Dedifferentiated amniotic fluid mesenchymal stem cell (primary cell): ENCODE measurements around the gene KRTAP27-1.
A peak's percentile ranks its signal among the peaks of the same experiment; 100 is the strongest.

Source experiments
- DNase-seq: peaks from one replicate; pipeline ENCODE4 v3.0.0-alpha.2; 2016; ENCODE audit errors: extremely low spot score

The KRTAP27-1 gene

GRCh38 chr21:30337276-30337744 is at the start of gene KRTAP27-1:
Gene KRTAP27-1 (minus strand): TSS chr21:30337694. CDS start chr21:30337668, 26 bp downstream.
- DNase-seq, result no peak

DNA sequence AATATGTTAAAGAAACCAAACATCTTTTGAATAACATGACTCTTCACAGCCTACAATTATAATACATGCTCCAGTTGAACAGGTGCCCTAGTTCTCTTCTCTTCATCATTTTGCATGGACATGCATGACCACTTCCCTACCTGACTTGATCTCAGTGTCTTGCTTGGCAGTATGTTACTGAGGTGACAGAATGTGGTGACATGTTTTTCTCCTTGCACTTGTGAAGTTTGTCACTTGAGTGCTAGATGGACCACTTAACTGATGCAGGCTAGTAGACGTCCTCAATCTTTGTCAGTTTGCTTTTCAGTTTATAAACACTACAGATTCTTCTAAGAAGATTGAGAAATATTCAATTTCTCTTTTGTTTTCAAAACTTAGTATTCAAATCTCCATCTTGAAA is 44.7 kb upstream of the KRTAP27-1 start:
- no peak for DNase-seq

DNA sequence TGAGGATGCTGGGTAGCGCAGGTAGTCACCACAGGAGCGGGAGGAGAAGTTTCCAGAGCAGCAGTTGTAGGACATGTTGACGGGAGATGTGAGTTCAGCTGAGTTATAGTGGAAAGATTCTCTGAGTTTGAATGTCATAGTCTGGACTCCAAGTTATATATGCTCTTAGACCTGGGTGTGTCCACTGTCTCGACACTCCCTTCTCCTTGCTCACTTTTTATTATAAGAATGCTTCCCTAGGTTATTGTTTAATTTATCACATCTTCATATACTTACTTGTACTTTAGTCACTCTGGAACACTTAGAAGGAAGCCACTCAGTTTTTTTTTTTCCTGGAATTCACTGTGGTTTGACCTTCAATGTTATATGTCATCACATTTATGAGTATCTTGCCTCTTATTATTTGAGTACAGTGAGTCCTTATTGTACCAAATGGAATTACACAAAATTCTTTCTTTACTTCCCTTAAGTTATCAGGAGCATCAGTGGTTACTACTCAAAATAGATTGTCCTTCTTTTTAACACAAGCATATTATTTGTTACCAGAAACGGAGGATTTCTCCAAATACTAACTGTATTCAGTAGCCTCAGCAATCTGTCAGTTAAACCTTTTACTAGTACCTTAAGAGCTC is 34.8 kb upstream of the KRTAP27-1 start, which contains the start of gene KRTAP13-2:
KRTAP13-2 (minus strand) TSS at position 133 of the 632 bp plus-strand sequence; CDS start at position 75, 58 bp downstream.
- DNase-seq, result no peak

GRCh38 chr21:30355906-30356305 is 18.4 kb upstream of the KRTAP27-1 start:
- no peak for DNase-seq

- DNase-seq, result no peak
Measured at GRCh38 chr21:30354308-30355005, 17.0 kb upstream of the KRTAP27-1 start.

DNA sequence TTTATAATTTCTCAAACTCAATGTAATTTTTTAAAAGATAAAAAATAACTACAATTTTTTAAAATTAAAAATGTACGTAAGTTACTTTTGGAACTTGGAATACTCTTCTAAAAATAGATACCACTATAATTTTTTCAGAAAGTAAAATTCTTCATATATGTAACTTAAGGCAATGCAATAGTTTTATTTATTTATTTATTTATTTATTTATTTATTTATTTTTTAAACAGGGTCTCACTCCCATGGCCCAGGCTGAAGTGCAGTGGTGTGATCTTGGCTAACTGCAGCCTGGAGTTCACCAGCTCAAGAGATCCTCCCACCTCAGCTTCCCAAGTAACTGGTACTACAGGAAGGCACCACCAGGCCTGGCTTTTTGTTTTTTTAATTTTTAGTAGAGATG is 14.0 kb upstream of the KRTAP27-1 start:
- no peak for DNase-seq

DNA sequence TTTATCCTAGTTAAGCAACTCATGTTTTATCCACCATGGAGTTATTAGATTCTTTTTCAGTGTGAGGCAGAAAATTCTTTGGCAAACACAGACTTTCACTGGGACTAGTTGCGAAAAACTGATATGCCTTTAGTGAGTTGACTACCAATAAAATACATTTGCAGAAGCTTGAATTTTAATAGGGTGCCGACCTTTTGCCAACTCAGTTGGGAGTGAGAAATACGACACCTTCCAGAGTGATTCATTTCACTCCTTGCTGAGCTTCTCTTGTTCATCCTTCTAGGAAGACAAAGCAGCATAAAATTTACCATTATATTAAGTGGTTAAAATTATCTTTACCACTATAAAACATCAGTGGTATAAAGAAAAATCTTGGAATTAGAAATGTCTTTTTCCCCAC is 12.1 kb upstream of the KRTAP27-1 start:
- no peak for DNase-seq

- DNase-seq, result no peak
Measured at GRCh38 chr21:30348506-30348905, 11.0 kb upstream of the KRTAP27-1 start, which contains the start of gene KRTAP23-1. Gene KRTAP23-1 (minus strand): TSS chr21:30348606. CDS start chr21:30348606, 0 bp downstream.

- DNase-seq, result no peak
Measured at GRCh38 chr21:30345014-30345413, 7.5 kb upstream of the KRTAP27-1 start.

- peak; percentile 23 for DNase-seq
Measured at GRCh38 chr21:30340714-30341573, 3.5 kb upstream of the KRTAP27-1 start.

DNA sequence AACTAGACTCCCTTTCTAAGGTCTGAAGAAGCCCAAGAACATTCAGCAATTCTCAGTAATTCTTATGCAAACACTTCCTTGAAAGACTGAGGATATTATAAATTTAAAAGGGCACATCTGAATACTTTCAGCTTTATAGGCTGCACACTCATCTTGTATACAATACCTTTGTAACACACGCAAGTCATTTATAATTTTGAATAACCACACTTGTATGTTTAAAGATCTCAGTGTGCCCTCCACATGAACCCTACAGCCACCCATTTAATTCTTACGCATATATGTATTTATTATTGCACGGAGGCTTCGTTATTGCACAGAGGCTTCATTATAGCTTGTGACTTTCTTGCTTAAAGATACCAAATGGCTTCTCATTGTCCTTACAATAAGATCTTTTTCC is 1.2 kb upstream of the KRTAP27-1 start:
- DNase-seq, result no peak

- no peak for DNase-seq
Measured at GRCh38 chr21:30337772-30338171, 278 bp upstream of the KRTAP27-1 start.

GRCh38 chr21:30336596-30336995 is 898 bp downstream of the KRTAP27-1 start:
- DNase-seq, result no peak

DNA sequence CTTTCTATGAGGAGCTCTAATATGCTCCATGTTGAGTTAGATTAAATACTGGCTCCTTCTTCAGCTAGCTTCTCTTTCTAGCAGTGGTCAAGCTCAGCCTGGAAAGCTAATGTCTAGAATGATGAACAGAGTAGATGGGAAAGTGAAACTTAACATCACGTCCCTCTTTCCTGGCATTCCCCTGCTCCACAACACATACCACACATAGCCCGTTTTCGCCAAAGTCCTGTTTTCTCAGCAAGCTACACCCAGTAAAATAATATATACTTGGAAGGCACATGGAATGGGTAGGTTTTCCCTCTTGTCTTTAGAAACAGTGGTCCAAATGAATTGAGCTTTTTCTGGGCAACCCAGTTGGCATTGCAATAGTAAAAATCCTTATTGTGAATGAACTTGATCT is 3.8 kb downstream of the KRTAP27-1 start:
- no peak for DNase-seq

DNA sequence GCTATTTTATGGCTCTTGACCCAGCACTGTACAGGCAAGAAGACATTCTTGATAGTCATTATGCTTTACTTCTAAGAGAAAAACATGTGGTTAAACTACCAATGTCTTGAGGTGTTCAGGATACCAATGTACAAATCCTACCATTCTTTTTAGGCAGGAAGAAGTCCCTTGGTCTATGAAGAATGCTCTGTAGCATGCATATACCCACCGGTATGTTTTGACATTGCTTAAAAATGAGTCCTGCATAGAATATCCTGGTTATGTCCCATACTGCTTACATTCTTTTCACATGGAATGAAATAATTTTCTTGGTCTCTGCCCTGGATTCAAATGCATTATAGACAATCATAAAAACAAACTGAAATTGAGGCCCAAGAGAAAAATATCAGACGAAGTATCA is 4.8 kb downstream of the KRTAP27-1 start:
- DNase-seq, result no peak

DNA sequence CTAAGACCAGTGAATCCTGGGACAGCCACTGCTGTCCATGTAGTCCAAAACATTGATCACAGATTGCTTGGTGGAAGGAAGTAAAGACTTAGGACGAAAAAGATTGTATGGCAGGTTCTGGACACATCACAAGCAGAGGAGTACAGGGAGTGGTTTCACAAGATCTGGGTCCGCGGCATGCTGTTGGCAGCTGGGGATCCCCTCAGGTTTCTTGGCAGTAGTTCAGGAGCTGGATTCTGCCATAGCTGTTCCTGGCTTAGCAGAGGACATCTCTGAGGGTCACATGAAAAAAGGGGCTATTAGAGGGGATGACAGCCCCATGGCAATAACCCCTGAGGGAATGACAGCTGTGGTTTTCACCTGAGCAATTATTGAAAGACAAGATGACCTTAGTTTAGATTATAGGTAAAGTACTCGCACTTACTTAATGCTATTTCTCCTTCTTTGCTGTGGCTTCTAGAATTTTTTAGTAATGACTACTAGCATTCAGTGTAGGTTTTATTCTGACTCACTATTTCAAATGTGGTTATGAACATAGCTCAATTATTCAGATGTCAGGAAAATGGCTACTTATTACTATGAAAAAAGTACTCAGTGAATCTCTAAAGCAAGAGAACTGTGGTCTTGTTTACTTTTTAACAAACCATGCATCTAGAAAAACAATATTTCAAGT is 8.2 kb downstream of the KRTAP27-1 start:
- no peak for DNase-seq

GRCh38 chr21:30326390-30326789 is 11.1 kb downstream of the KRTAP27-1 start:
- no peak for DNase-seq

DNA sequence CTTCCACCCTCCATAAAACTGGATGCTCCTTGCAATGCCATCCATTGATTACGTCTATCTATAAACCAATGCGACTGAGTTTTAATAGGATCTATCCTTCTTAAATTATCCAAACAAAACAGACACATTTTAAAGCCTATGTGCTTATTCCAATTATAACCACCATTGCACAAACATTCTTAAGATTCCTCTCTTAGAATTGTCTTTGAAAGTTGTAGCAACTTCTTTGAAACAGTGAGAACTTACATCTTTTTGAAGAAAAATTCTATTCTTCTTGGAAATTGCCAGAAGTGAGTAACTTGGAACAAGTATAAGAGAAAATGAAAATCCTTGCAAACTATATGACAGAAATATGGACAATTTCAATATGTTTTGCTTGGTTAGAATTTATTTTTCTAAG is 17.3 kb downstream of the KRTAP27-1 start, which contains the start of gene KRTAP26-1:
KRTAP26-1 (minus strand) TSS at position 101 of the 400 bp plus-strand sequence. CDS start 280 bp downstream, outside the sequence.
- no peak for DNase-seq

- no peak for DNase-seq
Measured at GRCh38 chr21:30315701-30316100, 21.8 kb downstream of the KRTAP27-1 start.

- DNase-seq, result no peak
Measured at GRCh38 chr21:30306884-30307283, 30.6 kb downstream of the KRTAP27-1 start.

- DNase-seq, result no peak
Measured at GRCh38 chr21:30305136-30305535, 32.4 kb downstream of the KRTAP27-1 start.
